Activated CD4-positive, CD25-positive, alpha-beta regulatory T cell (primary cell): Measurements from ENCODE around the gene SPOCD1.
A peak's percentile ranks its signal among the peaks of the same experiment; 100 is the strongest.

ENCODE experiments used
- DNase-seq, 4 experiments: peaks; one replicate each; lab custom pipeline; 2025; lab: John Stamatoyannopoulos, UW

SPOCD1 gene

GRCh38 chr1:31755850-31756492 is 59.9 kb downstream of the SPOCD1 start:
- DNase-seq: no peak

DNA sequence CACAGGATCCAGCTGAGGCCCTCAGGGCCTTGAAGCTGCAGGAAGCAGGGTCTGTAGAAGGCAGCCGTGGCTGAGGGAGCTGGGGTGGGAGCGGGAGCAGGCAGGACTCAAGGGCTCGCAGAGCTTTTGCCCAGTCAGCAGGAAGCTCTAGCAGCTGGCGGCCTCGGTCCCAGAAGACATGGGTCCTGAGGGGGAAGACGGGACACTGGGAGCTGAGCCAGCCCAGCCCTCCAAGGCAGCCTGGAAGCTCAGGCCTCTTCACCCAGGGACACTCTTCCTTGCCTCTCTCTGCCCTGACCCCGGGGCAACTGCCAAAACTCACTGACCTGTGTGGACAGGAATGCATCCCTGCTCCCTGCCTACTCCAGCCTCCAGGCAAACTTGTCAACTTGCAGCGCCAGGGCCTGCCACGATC is 60.6 kb downstream of the SPOCD1 start:
- no peak for DNase-seq

DNA sequence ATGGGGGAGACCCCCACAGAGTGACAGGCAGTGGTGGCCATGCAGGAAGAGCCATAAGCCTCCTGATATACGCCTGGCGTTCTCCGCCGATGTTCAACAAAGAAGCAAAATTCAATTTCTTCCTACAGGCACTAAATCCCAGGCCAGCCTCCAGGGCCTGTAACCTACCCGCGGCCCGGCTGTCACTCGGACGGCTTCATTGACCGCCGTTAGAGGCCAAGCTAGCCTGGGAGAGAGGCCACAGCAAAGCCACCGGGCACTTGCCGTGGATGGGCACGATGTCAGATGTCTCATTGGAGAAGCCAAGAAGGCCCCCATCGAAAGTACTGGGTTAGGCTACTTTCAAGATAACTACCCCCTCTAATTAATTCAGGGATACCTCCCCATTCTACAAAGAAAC is 61.4 kb downstream of the SPOCD1 start:
- DNase-seq: no peak

- no peak for DNase-seq
Measured at GRCh38 chr1:31753707-31754349, 62.0 kb downstream of the SPOCD1 start.

DNA sequence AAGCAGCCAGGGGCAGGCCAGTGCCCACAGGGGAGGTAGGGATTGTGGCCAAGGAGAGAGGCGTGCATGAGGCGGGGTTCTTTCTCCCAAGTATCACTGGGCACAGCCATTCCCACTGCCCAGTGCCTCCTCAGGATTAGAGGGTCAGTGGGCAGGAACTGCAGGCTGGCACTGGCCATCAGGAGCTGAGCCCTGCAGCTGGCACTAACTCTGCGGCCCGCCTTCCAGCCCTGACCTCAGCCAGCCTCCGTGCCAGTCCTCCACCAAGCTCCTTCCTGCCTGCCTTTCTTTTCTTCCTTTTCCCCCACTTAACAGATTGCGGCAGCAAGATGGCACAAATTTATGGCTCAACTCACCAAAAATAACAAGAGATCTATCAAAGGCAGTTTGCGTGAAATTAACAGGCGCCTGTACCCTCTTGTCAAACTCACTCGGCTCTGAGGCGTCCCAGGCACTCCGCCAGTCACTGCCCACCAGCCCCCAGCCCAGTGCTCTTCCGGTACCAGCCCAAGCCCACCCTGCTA is 62.8 kb downstream of the SPOCD1 start:
- DNase-seq: no peak

DNA sequence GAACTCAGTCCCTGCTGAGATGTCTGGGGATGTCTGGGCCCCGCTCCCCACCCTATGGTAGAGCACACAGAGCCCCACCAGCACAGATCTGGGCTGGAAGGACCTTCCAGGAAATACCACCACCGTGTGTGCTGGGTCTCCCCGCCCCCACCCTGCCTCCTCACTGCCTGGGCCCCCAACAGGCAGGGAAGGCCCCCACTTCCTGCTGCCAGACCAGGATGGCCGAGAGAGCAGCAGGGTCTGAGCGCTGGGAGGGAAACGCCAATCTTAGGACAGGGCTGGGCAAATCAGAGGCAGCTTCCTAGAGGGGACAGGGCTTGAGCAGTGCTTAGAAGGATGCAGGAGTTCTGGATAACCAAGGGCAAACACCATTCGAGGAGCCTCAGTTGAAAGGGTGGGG is 63.6 kb downstream of the SPOCD1 start:
- no peak for DNase-seq

- no peak for DNase-seq
Measured at GRCh38 chr1:31751822-31752241, 64.0 kb downstream of the SPOCD1 start.

DNA sequence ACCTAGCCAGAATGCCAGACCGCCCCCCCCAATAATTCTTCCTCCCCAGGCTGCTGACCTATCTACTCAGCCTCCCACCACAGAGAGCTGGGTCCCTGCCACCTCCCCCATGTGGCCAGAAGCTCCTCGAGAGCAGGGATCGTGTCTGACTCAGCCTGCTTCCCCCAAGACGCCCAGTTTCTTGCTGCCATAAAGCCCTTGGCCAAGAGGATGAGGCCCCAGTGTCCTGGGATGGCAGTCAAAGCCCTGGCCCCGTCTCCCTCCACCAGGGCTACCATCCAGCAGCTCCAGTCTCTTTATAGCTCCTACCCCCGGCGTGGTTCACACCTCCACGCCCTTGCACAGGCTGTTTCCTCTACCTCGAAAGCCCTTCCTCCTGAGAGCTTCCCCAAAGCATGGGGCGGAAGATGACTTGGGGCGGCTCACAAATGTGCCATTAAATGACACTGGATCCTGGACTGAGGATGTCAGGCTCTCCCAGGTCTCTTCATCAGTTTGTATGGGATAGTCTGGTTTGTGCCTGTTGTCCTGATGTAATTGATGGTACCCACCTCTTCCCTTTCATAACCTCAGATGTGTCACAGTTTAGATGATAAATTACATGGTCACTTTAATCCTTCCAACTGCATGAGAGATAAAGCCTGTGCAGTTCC is 64.8 kb downstream of the SPOCD1 start:
- DNase-seq: no peak

GRCh38 chr1:31749785-31750735 is 65.8 kb downstream of the SPOCD1 start:
- DNase-seq: no peak

DNA sequence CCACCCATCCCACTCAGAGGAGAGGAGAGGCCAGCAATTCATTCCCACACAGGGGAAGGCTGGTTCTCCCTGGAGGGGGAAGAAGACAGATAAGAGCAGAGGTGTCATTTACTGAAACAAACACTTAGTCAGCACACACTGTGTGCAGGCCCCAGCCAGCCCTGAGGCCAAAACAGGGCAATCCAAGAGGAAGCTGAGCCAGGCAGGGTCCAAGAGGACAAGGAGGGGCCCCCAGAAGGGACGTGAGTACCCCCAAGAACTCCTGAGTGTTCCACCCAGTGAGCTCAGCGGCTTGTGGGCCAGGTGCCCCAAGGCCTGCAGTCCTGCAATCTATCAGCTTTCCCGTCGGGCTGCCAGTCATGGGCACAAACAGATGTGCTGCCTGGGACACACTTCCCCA is 67.5 kb downstream of the SPOCD1 start:
- DNase-seq: no peak

GRCh38 chr1:31747304-31747703 is 68.5 kb downstream of the SPOCD1 start:
- no peak for DNase-seq

DNA sequence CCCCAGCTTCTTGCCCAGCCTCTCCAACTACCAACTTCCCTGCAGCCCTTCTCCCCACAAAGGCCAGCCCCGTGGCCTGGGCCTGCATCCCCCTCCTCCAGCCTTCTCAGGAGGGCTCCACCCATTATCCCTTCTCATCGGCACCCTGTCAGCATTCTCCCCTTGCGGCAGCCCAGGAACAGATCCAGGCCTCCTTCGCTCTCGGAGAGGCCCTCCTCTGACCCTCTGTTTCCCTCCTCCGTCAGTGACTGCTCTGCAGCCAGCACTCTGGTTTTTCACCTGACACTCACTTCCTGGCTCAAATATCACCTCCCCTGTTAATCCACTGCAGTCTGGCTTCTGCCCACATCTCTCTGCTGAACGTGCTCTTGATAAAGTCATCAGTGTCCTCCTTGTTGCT is 69.1 kb downstream of the SPOCD1 start:
- no peak for DNase-seq

- DNase-seq: no peak
Measured at GRCh38 chr1:31745946-31746670, 69.7 kb downstream of the SPOCD1 start.

- peak in 1 of 4 experiments; percentile 19 for DNase-seq
Measured at GRCh38 chr1:31745096-31745945, 70.5 kb downstream of the SPOCD1 start.

DNA sequence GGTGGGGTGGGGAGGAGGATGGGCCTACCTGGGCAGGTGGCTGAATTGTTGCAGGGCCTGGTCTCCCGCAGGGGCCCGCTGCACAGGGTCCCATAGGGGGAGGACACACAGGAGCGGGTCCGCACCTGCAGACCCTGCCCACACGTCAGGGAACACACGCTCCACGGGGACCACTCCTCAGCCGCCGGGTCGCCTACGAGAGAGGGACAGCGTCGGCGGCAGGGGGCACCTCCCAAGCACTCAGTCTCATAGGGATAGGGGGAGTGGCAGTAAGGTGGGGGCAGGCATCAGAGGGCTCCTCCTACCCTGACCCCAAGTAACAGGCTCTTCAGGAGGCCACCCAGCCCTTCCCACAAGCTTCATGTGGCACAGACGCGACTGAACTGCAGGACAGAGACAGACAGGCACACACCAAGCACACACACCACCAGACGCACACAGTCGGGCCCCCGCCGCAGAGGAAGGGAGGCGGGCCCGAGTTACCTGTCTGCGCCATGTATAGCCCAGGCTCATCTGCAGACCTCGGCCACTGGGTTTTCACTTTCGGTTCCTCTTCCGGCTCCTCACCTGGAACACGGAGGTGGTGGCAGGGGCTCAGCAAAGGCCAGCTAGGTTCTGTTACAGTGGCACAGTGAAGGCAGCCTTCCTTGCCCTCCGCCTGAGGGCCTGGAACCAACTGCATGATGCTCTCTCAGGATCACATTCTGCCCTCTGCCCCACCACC is 71.5 kb downstream of the SPOCD1 start:
- no peak for DNase-seq

DNA sequence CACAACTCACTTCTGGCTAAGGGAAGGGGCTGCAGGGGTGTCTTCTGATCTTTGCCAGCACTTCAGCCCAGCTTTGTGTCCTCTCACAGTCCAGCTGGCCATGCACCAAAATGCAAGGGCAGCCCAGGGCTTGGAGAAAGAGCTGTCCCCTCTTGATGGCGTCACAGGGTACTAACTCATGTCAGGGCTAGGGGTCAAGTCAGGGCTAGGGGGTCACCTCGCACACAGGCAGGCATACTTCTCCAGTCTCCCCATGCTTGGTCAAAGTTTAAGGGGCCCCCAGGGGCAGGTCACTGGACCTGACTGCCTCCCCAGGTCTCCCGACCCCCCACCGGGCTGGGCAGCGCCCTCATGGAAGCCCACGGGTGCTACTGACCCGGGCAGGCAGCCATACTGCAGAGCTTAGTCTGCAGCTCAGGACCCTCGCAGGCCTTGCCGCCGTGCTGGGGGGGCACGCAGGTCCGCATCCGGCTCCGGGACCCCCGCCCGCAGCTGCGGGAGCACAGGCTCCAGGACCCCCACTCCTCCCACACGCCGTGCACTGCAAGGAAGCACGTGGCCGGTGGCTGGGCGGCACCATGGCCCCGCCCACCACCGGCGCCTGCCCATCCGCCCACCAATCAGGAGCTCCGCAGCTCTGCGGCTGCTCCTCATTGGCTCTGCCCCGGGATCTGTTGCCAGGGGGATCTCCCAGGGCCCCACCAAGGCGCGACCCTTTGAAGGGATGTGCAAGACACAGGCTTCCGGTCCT is 73.2 kb downstream of the SPOCD1 start:
- no peak for DNase-seq
